Left lung (tissue), 10 donors: Measurements from ENCODE around the gene UGCG. TPM values are rescaled to one million over a fixed set of nuclear protein-coding genes. Genes with fewer than 3 reads are reported as not detected.
A peak's percentile ranks its signal among the peaks of the same experiment; 100 is the strongest.
"Not testable (repeated sequence)": the region's sequence is repeated elsewhere in the genome, so short reads cannot be mapped to it uniquely, and the experiment has no call there.

Experiments used
- ATAC-seq: fragments of 200-7000 bp; cut with Tn5 transposase; one replicate; pipeline ENCODE4 v1.9.1; 2020; ENCODE audit warnings: moderate library complexity
- DNase-seq, 4 donors: peaks; one replicate each; pipeline ENCODE4 v3.0.0-alpha.2; 2013 to 2020
- H3K27ac ChIP-seq, 2 donors: fragments of 200-600 bp; sonication (generic) in 1 of 2; one replicate each; pipeline versions ENCODE4 v1.5.0 to v1.8.0; 2020 to 2021
- H3K27me3 ChIP-seq, 2 donors: fragments of 200-600 bp; sonication (generic) in 1 of 2; one replicate each; pipeline versions ENCODE4 v1.5.0 to v1.8.0; 2020 to 2021
- H3K36me3 ChIP-seq, 2 donors: fragments of 200-600 bp; sonication (generic) in 1 of 2; one replicate each; pipeline versions ENCODE4 v1.5.0 to v1.8.0; 2020 to 2021
- H3K4me1 ChIP-seq, 2 donors: fragments of 200-600 bp; one replicate each; pipeline ENCODE4 v1.8.0; 2021
- H3K4me3 ChIP-seq, 2 donors: fragments of 200-600 bp; sonication (generic) in 1 of 2; one replicate each; pipeline versions ENCODE4 v1.5.0 to v1.8.0; 2020 to 2021; ENCODE audit warnings: mild to moderate bottlenecking in 1 of 2
- H3K9me3 ChIP-seq, 2 donors: fragments of 200-600 bp; sonication (generic) in 1 of 2; one replicate each; pipeline versions ENCODE4 v1.5.0 to v1.8.0; 2020 to 2021
- CTCF ChIP-seq, 2 donors: fragments of 200-600 bp; sonication (generic) in 1 of 2; IDR thresholded peaks; one replicate each; pipeline versions ENCODE4 v1.5.0 to v1.8.0; 2021; ENCODE audit warnings: antibody characterized with exemption in 2 of 2
- intact Hi-C, 2 donors: fragments of 100-400 bp; cut with DNase I; formaldehyde crosslinking; loops; one replicate each; pipeline versions ENCODE4 v1.11.2 to v1.14.2; 2022
- polyA plus RNA-seq, 6 donors: library from polyadenylated mRNA; unstranded; fragments of 120-200 nt; gene quantifications; one replicate each; pipeline ENCODE4 v1.2.1, GENCODE V29; 2013; ENCODE audit not compliant: insufficient read length in 6 of 6
- total RNA-seq, 2 donors: library from RNA; stranded (reverse); fragmentation: NEBNext Ultra II Directional; extraction: Animal tissue kit (Norgen Biotek cat#: 25700); gene quantifications; one replicate each; pipeline ENCODE4 v1.2.1, GENCODE V29; 2021
- donor health status: DM: no; HTN: yes; CAD: no.
- donor health status: DM: no; HTN: no; CAD: no.

The UGCG gene
- total and polyA plus RNA-seq, 8 donors: 29.0 to 74.3 (median 50.3) TPM

GRCh38 chr9:111953444-111953843 is 56.8 kb downstream of the UGCG start:
- intact Hi-C loops: no loop called here
- H3K27ac ChIP-seq: no peak overlapping the region
- TF ChIP-seq CTCF (IDR thresholded peaks at IDR 0.05): no peak
- H3K27me3 ChIP-seq: no peaks in the 10 kb centered on the region
- H3K4me3 ChIP-seq: no peak overlapping the region
- no peaks in the 10 kb centered on the region for H3K9me3 ChIP-seq
- H3K36me3 ChIP-seq: no peaks in the 10 kb centered on the region
- DNase-seq: no peak
- peaks cover 0 to 20% of the 10 kb centered on the region in 2 donors for H3K4me1 ChIP-seq
- peak; percentile 37 for ATAC-seq

GRCh38 chr9:111955048-111955447 is 58.4 kb downstream of the UGCG start:
- Histone ChIP-seq H3K4me1 (peaks cover 0 to 34% of the 10 kb centered on the region in 2 donors), H3K27me3 (no peaks in the 10 kb centered on the region), H3K4me3 (no peak overlapping the region), H3K27ac (no peak overlapping the region), H3K36me3 (no peaks in the 10 kb centered on the region), H3K9me3 (no peaks in the 10 kb centered on the region)
- ATAC-seq: no peak
- intact Hi-C loops: no loop called here
- DNase-seq: no peak
- TF ChIP-seq CTCF (IDR thresholded peaks at IDR 0.05): no peak

GRCh38 chr9:111957856-111958631 is 61.4 kb downstream of the UGCG start:
- Histone ChIP-seq H3K27ac (peak overlapping the region in 1 of 2 donors; percentile 76), H3K9me3 (no peaks in the 10 kb centered on the region), H3K36me3 (no peaks in the 10 kb centered on the region), H3K27me3 (no peaks in the 10 kb centered on the region), H3K4me3 (no peak overlapping the region), H3K4me1 (peaks cover 0 to 38% of the 10 kb centered on the region in 2 donors)
- intact Hi-C loops: no loop called here
- no peak for TF ChIP-seq CTCF (IDR thresholded peaks at IDR 0.05)
- DNase-seq (peak in 2 of 4 donors; percentile 64 to 74), ATAC-seq (peak; percentile 79)

- Histone ChIP-seq H3K27me3 (no peaks in the 10 kb centered on the region), H3K27ac (peak overlapping the region in 1 of 2 donors; percentile 2), H3K9me3 (no peaks in the 10 kb centered on the region), H3K36me3 (no peaks in the 10 kb centered on the region), H3K4me3 (no peak overlapping the region), H3K4me1 (peaks cover 0 to 31% of the 10 kb centered on the region in 2 donors)
- intact Hi-C loops: no loop called here
- DNase-seq: peak in 1 of 4 donors; percentile 56
- TF ChIP-seq CTCF (IDR thresholded peaks at IDR 0.05): no peak
- ATAC-seq: peak; percentile 65
These were observed 63.1 kb downstream of the UGCG start for GRCh38 chr9:111959468-111960359.

GRCh38 chr9:111960485-111960884 is 63.9 kb downstream of the UGCG start:
- H3K9me3 ChIP-seq, H3K27ac ChIP-seq, intact Hi-C loops, H3K36me3 ChIP-seq, DNase-seq, H3K27me3 ChIP-seq, H3K4me3 ChIP-seq, ATAC-seq: not testable (repeated sequence)
- peaks cover 0 to 36% of the 10 kb centered on the region in 2 donors for H3K4me1 ChIP-seq
